Sigmoid colon (tissue), 4 donors: ENCODE measurements around the gene TBC1D13.

Experiments used
- POLR2A ChIP-seq, 2 donors: fragments of 450-650 bp; IDR thresholded peaks; one replicate each; pipeline ENCODE4 v1.6.1; 2016; ENCODE audit warnings: antibody characterized with exemption in 2 of 2, mild to moderate bottlenecking in 2 of 2, moderate library complexity in 2 of 2
- POLR2AphosphoS5 ChIP-seq, 4 donors: sonication (generic); formaldehyde crosslinking; IDR thresholded peaks; one replicate each; pipeline ENCODE4 v1.6.1; 2017; ENCODE audit warnings: antibody characterized with exemption in 4 of 4
- TF ChIP-seq, protein P1 (sequence below), 4 experiments: fragments of 450-650 bp in 3 of 4; fragments of 200-600 bp in 1 of 4; IDR thresholded peaks; one replicate each; pipeline ENCODE4 v1.5.1; 2016 to 2019; ENCODE audit warnings: antibody characterized with exemption in 4 of 4, mild to moderate bottlenecking in 3 of 4, moderate library complexity in 2 of 4

DNA sequence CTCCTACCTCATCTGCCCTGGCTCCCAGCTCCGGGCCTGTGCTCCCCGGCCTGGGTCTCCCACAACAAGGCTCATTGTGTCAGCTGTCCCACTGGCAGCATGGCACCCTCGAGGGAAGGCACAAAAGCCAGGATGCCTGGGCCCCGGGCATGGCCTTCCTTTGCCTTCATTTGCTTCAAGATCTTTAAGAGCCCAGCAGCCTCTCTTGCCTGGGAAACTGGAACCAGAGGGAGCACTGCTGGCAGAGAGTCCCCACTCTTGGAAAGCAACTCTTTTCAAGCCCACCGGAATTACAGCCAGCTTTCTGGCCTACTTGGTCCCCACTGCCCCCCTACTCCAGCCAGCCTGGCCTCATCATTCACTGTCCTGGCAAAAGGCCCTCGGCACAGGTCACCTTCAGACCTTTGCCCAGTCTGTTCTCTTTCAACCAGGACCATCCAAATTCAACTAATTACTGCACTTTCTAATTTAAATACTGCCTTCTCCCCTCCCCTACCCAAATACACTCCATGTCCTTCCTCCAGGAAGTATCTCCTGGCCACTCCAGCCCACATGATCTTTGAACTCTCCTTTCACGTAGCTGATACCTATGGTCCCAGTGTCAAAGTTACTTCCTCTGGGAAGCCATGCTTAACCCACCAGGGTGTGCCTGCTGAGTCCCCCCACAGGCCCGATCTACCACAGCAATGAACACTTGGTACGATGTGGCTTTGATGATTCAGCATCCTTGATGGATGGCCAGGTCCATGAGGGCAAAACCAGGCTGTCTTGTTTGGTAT lies 24.2 kb upstream of the TBC1D13 start:
- TF ChIP-seq, protein P1, sequence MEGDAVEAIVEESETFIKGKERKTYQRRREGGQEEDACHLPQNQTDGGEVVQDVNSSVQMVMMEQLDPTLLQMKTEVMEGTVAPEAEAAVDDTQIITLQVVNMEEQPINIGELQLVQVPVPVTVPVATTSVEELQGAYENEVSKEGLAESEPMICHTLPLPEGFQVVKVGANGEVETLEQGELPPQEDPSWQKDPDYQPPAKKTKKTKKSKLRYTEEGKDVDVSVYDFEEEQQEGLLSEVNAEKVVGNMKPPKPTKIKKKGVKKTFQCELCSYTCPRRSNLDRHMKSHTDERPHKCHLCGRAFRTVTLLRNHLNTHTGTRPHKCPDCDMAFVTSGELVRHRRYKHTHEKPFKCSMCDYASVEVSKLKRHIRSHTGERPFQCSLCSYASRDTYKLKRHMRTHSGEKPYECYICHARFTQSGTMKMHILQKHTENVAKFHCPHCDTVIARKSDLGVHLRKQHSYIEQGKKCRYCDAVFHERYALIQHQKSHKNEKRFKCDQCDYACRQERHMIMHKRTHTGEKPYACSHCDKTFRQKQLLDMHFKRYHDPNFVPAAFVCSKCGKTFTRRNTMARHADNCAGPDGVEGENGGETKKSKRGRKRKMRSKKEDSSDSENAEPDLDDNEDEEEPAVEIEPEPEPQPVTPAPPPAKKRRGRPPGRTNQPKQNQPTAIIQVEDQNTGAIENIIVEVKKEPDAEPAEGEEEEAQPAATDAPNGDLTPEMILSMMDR (IDR thresholded peaks at IDR 0.05): no peak
- TF ChIP-seq POLR2A (IDR thresholded peaks at IDR 0.05): no peak
- TF ChIP-seq POLR2AphosphoS5 (IDR thresholded peaks at IDR 0.05): no peak
